Activated CD4-positive, alpha-beta T cell treated with anti-CD3 and anti-CD28 coated beads, Interleukin-2, Interleukin-6, amounts not matched to agents 100 ng/mL and 50 ng/mL, durations not matched to agents 16 hours and 8 hours (primary cell): ENCODE data around the gene EXOC4.

ENCODE experiments used
- DNase-seq: peaks from one replicate; pipeline ENCODE4 v3.0.0-alpha.2; 2020

The EXOC4 gene

GRCh38 chr7:133682364-133683181 is 429.7 kb downstream of the EXOC4 start:
- no peak for DNase-seq

- no peak for DNase-seq
Measured at GRCh38 chr7:133683182-133683454, 430.2 kb downstream of the EXOC4 start.

GRCh38 chr7:133688483-133689239 is 435.8 kb downstream of the EXOC4 start:
- no peak for DNase-seq

GRCh38 chr7:133690740-133691139 is 437.9 kb downstream of the EXOC4 start:
- DNase-seq, result no peak

GRCh38 chr7:133691727-133692610 is 439.1 kb downstream of the EXOC4 start:
- DNase-seq, result no peak

- no peak for DNase-seq
Measured at GRCh38 chr7:133693281-133693680, 440.4 kb downstream of the EXOC4 start.

- DNase-seq, result no peak
Measured at GRCh38 chr7:133696056-133696455, 443.2 kb downstream of the EXOC4 start.

- no peak for DNase-seq
Measured at GRCh38 chr7:133697585-133697984, 444.7 kb downstream of the EXOC4 start.

GRCh38 chr7:133698127-133698526 is 445.2 kb downstream of the EXOC4 start:
- no peak for DNase-seq

GRCh38 chr7:133699386-133699785 is 446.5 kb downstream of the EXOC4 start:
- no peak for DNase-seq

GRCh38 chr7:133702078-133702477 is 449.2 kb downstream of the EXOC4 start:
- DNase-seq, result no peak

- DNase-seq, result no peak
Measured at GRCh38 chr7:133702960-133703359, 450.1 kb downstream of the EXOC4 start.

- DNase-seq, result no peak
Measured at GRCh38 chr7:133703547-133703946, 450.7 kb downstream of the EXOC4 start.

- DNase-seq, result no peak
Measured at GRCh38 chr7:133704453-133704852, 451.6 kb downstream of the EXOC4 start.

GRCh38 chr7:133705596-133705995 is 452.7 kb downstream of the EXOC4 start:
- peak; percentile 21 for DNase-seq

GRCh38 chr7:133706016-133706415 is 453.1 kb downstream of the EXOC4 start:
- DNase-seq, result no peak

GRCh38 chr7:133709036-133709880 is 456.4 kb downstream of the EXOC4 start:
- DNase-seq, result no peak

- DNase-seq, result no peak
Measured at GRCh38 chr7:133712544-133712943, 459.7 kb downstream of the EXOC4 start.

GRCh38 chr7:133714654-133715053 is 461.8 kb downstream of the EXOC4 start:
- no peak for DNase-seq

GRCh38 chr7:133718131-133718530 is 465.3 kb downstream of the EXOC4 start:
- DNase-seq, result no peak

- DNase-seq, result no peak
Measured at GRCh38 chr7:133723044-133723443, 470.2 kb downstream of the EXOC4 start.

- DNase-seq, result no peak
Measured at GRCh38 chr7:133724148-133724547, 471.3 kb downstream of the EXOC4 start.

GRCh38 chr7:133724694-133725093 is 471.8 kb downstream of the EXOC4 start:
- no peak for DNase-seq
